ENCODE data around the gene NRG3. TPM values are rescaled to one million over a fixed set of nuclear protein-coding genes. Genes with fewer than 3 reads are reported as not detected.

Gene NRG3
- total RNA-seq, 1 donor from 2014 or later = 8.2 TPM

DNA sequence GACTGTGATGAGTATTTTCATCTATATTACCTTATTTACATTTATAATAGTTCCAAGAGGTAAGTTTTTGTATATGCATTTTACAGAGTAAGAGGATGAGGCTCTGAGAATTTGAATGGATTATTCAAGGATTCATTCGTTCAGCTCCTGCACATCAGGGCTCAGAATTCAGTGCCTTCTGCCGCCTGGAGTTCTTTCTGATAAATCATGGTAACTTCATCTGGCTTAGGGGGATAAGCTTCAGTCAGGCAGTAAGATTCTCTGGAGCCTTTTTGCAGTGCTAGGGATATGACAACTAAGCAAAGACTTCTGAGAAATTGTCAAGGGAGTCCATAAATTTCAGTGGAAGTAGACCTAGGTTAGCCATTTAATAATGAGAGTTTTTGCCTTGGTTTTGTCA, 668.6 kb downstream of the NRG3 start:
- no peak for DNase-seq (ENCODE audit: low spot score)
- TF ChIP-seq, protein P1, sequence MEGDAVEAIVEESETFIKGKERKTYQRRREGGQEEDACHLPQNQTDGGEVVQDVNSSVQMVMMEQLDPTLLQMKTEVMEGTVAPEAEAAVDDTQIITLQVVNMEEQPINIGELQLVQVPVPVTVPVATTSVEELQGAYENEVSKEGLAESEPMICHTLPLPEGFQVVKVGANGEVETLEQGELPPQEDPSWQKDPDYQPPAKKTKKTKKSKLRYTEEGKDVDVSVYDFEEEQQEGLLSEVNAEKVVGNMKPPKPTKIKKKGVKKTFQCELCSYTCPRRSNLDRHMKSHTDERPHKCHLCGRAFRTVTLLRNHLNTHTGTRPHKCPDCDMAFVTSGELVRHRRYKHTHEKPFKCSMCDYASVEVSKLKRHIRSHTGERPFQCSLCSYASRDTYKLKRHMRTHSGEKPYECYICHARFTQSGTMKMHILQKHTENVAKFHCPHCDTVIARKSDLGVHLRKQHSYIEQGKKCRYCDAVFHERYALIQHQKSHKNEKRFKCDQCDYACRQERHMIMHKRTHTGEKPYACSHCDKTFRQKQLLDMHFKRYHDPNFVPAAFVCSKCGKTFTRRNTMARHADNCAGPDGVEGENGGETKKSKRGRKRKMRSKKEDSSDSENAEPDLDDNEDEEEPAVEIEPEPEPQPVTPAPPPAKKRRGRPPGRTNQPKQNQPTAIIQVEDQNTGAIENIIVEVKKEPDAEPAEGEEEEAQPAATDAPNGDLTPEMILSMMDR (IDR thresholded peaks at IDR 0.05; ENCODE audit: unreplicated experiment) = no peak
- H3K36me3 Mint-ChIP-seq (ENCODE audit: low read depth, unreplicated experiment) = no peaks in the 10 kb centered on the region
- H3K27me3 Mint-ChIP-seq (ENCODE audit: unreplicated experiment) = no peaks in the 10 kb centered on the region
- no peak overlapping the region for H3K4me3 Mint-ChIP-seq (ENCODE audit: unreplicated experiment)
- no peaks in the 10 kb centered on the region for H3K9me3 Mint-ChIP-seq (ENCODE audit: unreplicated experiment)
- no peaks in the 10 kb centered on the region for H3K4me1 Mint-ChIP-seq (ENCODE audit: unreplicated experiment)
- H3K27ac Mint-ChIP-seq (ENCODE audit: unreplicated experiment) = no peak overlapping the region

DNA sequence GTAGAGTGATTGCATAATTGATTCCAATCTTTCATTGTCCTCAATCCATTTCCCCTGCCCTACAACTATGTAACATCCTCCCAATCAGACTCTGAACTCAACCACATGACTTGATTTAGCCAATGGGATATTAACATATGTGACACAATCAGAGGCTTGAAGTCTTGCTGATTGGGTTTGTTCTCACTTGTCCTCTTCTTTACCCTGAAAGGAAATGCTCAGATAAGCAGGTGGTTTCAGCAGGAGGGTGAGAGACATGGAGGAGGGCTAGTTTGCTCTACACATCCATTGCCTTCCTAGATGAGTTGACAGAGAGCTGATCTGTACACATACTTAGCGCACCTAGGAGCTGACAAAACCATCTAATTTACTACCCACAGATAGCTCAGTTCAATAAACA, 669.4 kb downstream of the NRG3 start:
- Mint-ChIP-seq H3K4me1 (ENCODE audit: unreplicated experiment) (no peaks in the 10 kb centered on the region), H3K9me3 (ENCODE audit: unreplicated experiment) (no peaks in the 10 kb centered on the region), H3K27me3 (ENCODE audit: unreplicated experiment) (no peaks in the 10 kb centered on the region), H3K36me3 (ENCODE audit: low read depth, unreplicated experiment) (no peaks in the 10 kb centered on the region), H3K27ac (ENCODE audit: unreplicated experiment) (no peak overlapping the region), H3K4me3 (ENCODE audit: unreplicated experiment) (no peak overlapping the region)
- TF ChIP-seq, protein P1 (IDR thresholded peaks at IDR 0.05; ENCODE audit: unreplicated experiment) = no peak
- no peak for DNase-seq (ENCODE audit: low spot score)

DNA sequence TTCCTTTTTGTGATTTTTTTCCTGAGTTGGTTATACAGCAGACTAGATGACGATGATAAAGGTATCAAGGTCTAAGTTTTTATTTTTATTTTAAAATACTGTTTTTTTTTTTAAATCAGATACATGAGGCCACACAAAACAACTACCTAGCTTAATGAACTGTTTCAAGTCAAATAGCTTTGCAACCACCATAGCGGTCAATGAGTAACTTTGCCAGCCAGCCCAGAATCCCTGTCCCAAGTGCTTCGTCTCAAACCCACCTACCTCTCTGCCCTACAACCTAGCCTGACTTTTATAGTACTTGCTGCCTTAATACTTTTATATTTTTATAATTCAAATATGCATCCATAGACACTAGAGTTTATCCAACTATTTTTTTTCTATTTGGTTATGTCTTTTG, 676.5 kb downstream of the NRG3 start:
- Mint-ChIP-seq H3K4me3 (ENCODE audit: unreplicated experiment) (no peak overlapping the region), H3K27me3 (ENCODE audit: unreplicated experiment) (no peaks in the 10 kb centered on the region), H3K9me3 (ENCODE audit: unreplicated experiment) (no peaks in the 10 kb centered on the region), H3K4me1 (ENCODE audit: unreplicated experiment) (no peaks in the 10 kb centered on the region), H3K36me3 (ENCODE audit: low read depth, unreplicated experiment) (no peaks in the 10 kb centered on the region), H3K27ac (ENCODE audit: unreplicated experiment) (no peak overlapping the region)
- TF ChIP-seq, protein P1 (IDR thresholded peaks at IDR 0.05; ENCODE audit: unreplicated experiment) = no peak
- DNase-seq (ENCODE audit: low spot score) = no peak

DNA sequence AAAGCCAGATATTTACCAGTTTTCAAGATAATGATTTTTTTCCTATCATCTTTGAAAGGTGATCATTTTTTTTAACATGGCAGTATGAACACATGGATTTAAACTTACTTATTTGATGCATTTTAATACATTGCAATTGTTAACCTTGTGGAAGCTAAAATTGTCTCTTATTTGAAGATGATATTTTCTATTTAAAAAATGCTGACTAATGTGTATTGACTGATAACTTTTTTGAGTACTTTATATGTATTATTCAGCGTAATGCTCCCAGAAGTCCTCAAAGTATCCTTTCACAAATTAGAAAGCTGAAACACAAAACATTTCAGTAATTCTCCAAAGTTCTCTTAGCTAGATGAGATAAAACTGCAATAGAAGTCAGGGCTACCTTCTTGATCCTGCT, 677.3 kb downstream of the NRG3 start:
- TF ChIP-seq, protein P1 (IDR thresholded peaks at IDR 0.05; ENCODE audit: unreplicated experiment) = no peak
- H3K9me3 Mint-ChIP-seq (ENCODE audit: unreplicated experiment) = no peaks in the 10 kb centered on the region
- no peak for DNase-seq (ENCODE audit: low spot score)
- no peak overlapping the region for H3K4me3 Mint-ChIP-seq (ENCODE audit: unreplicated experiment)
- no peaks in the 10 kb centered on the region for H3K36me3 Mint-ChIP-seq (ENCODE audit: low read depth, unreplicated experiment)
- H3K27me3 Mint-ChIP-seq (ENCODE audit: unreplicated experiment) = no peaks in the 10 kb centered on the region
- no peaks in the 10 kb centered on the region for H3K4me1 Mint-ChIP-seq (ENCODE audit: unreplicated experiment)
- no peak overlapping the region for H3K27ac Mint-ChIP-seq (ENCODE audit: unreplicated experiment)

DNA sequence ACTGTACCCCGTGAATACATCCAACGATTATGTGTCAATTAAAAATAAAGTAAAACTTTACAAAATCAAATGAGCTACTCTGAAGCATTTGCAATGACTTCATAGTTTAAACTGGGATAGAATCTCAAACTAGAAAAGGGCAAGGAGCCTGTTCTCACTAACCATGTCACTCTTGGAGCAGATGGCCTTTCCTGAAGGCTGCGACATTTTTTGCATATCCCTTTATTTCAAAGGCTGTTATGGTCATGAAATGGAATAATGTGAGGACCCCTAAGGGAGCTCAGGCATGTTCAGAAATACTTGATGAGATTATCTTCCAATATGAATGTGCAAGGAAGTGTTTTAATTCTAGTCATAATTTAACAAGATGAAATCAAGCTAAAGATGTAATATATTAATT, 679.4 kb downstream of the NRG3 start:
- TF ChIP-seq, protein P1 (IDR thresholded peaks at IDR 0.05; ENCODE audit: unreplicated experiment) = no peak
- Mint-ChIP-seq H3K27me3 (ENCODE audit: unreplicated experiment) (no peaks in the 10 kb centered on the region), H3K4me3 (ENCODE audit: unreplicated experiment) (no peak overlapping the region), H3K27ac (ENCODE audit: unreplicated experiment) (no peak overlapping the region), H3K9me3 (ENCODE audit: unreplicated experiment) (no peaks in the 10 kb centered on the region), H3K36me3 (ENCODE audit: low read depth, unreplicated experiment) (no peaks in the 10 kb centered on the region), H3K4me1 (ENCODE audit: unreplicated experiment) (no peaks in the 10 kb centered on the region)
- DNase-seq (ENCODE audit: low spot score) = no peak
